Hindlimb muscle (tissue), 1 donor: Measurements from ENCODE around the gene SRGAP2C. TPM values are rescaled to one million over a fixed set of nuclear protein-coding genes. Genes with fewer than 3 reads are reported as not detected.
"Not testable (repeated sequence)": the region's sequence is repeated elsewhere in the genome, so short reads cannot be mapped to it uniquely, and the experiment has no call there.

ENCODE experiments used
- DNase-seq: peaks from one replicate; pipeline ENCODE4 v3.0.0-alpha.2; 2013
- polyA plus RNA-seq: library from polyadenylated mRNA; unstranded; fragments of 120-200 nt; gene quantifications from one replicate; pipeline ENCODE4 v1.2.1, GENCODE V29; 2013; ENCODE audit not compliant: insufficient read length

The SRGAP2C gene
- polyA plus RNA-seq, 1 donor, result 35.3 TPM

DNA sequence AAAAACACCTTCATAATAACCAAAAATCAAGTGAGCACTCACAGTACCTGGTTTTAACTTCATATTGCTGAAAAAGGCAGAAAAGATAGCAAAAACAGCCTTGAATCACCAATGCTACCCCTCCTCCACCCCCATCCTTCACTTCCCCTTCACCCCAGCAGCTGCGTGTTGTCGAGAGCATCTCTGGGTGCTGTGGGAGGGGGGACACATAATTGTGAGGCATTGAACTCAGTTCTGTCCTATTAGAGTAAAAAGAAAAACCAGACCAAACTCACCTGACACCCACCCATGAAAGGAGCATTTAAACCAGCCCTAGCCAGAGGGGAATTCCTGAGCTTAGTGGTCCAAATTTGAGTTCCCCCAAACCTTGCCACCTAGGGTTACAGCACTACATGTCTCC, 248.7 kb downstream of the SRGAP2C start:
- not testable (repeated sequence) for DNase-seq

GRCh38 chr1:121438862-121439261, 254.1 kb downstream of the SRGAP2C start:
- DNase-seq, result not testable (repeated sequence)

DNA sequence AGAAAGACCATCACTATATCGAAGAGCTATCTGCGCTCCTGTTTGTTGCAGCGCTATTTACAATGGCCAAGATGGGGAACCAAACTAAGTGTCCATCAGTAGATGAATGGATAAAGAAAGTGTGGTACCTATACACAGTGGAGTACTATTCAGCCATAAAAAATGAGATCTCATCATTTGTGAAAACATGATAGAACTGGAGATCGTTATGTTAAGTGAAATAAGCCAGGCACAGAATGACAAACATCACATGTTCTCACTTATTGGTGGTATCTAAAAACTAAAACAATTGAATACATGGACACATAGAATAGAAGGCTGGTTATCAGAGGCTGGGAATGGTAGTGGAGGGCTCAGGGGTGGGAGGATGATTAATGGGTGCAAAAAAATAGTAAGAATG, 256.2 kb downstream of the SRGAP2C start:
- no peak for DNase-seq

Other genes starting within 250 kb of the SRGAP2C start
- gene FAM72B, start 635 bp upstream of the SRGAP2C start, polyA plus RNA-seq, result 3.1 TPM